HUES64 (cell line): Measurements from ENCODE around the gene DCTPP1.

ENCODE experiments used
- H3K27ac ChIP-seq: 2 replicates; pipeline ENCODE4 v1.7.0; 2013; ENCODE audit warnings: low read depth, low read length, inconsistent platforms
- H3K27me3 ChIP-seq: 2 replicates; pipeline ENCODE4 v1.6.1; 2013; ENCODE audit warnings: mild to moderate bottlenecking, low read length; ENCODE audit not compliant: insufficient read depth
- H3K36me3 ChIP-seq: 2 replicates; pipeline ENCODE4 v1.6.1; 2013; ENCODE audit warnings: mild to moderate bottlenecking, low read length; ENCODE audit not compliant: insufficient read depth
- H3K4me1 ChIP-seq: 2 replicates; pipeline ENCODE4 v1.6.1; 2013; ENCODE audit warnings: mild to moderate bottlenecking, low read length, moderate library complexity; ENCODE audit not compliant: insufficient read depth
- H3K4me3 ChIP-seq: 2 replicates; pipeline ENCODE4 v1.5.1; 2013; ENCODE audit warnings: mild to moderate bottlenecking, low read length, moderate library complexity
- H3K9ac ChIP-seq: 2 replicates; pipeline ENCODE4 v1.6.1; 2013; ENCODE audit warnings: mild to moderate bottlenecking, low read depth, low read length
- H3K9me3 ChIP-seq: 2 replicates; pipeline ENCODE4 v1.6.1; 2013; ENCODE audit warnings: low read depth, low read length; ENCODE audit not compliant: insufficient read depth
- WGBS: fragments of 150-250, 120-280 bp; methylation state at CpG from one replicate; pipeline ENCODE4 v1.1.7; 2013; ENCODE audit warnings: missing lambda C conversion rate; 5-methylcytosine and 5-hydroxymethylcytosine counted together

Gene DCTPP1

DNA sequence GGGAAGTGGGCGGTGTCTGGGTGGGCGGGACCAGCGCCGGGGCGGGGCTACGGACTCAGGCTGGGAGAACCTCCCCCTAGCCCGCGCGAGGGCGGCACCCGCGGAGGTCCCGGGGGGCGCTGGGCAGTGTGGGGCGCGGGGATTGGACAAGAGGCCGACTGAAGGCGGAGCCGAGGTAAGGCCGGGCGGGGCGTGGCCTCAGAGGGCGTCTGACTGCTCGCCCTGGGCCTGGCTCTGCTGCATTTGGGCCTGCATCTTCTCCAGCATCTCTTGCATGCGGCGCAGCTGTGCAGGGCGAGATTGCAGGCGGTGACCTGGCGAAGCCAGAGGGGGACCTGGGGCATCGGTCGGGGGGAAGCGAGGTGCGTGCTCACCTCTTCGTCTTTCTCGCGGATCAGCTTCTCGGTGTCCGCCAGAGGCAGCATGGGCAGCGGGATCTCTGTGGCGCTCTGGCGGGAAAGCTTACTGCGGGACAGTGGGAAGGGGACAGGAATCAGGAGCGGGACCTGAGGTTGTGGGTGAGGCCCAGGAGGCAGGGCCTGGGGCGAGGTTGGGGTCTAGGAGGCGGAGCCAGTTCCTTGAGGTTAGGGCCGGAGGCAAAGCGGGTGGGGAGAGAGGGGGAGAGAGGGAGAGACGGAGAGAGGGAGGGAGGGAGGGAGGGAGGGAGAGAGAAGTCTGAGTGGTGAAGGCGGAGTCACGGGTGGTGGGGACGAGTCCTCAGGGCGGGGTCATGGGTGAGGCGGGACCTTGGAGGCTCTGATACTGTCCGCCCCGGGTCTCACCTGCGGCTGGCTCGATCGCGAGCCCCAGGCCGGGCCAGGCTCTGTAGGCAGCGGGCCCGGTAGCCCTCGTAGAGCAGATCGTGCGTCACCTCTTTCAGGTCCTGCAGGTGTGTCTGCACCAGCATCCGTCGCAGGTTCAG, 51.3 kb downstream of the DCTPP1 start:
- Histone ChIP-seq H3K4me3 (peak overlapping the region; percentile 74), H3K9me3 (no peaks in the 10 kb centered on the region), H3K36me3 (no peaks in the 10 kb centered on the region), H3K27me3 (no peaks in the 10 kb centered on the region), H3K4me1 (peaks cover 11% of the 10 kb centered on the region; the same call in 1 of the 2 replicates), H3K9ac (peak overlapping the region; percentile 85), H3K27ac (peak overlapping the region; percentile 100)
- under 1% methylated on average over 67 of the region's 67 CpGs for whole genome bisulfite sequencing

DNA sequence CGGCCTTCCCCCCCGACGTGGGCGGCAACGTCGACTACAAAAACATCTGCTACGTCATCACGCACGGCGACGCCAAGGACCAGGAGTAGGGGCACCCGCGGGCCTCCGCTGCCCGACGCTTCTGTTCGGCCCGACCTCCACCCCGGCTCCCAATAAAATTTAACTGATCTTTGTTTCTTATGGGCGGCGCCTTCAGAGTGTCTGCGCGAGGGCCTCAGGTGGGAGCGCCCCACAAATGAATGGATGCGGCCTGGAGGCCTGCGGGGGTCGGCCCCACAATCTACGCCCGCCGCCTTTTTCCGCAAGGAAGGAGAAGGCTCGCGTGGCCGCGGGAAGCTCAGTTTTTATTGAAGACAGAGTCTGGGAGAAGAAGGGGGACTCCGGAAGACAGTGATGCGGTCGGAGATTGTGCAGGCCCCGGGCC, 52.0 kb downstream of the DCTPP1 start:
- Histone ChIP-seq H3K36me3 (no peaks in the 10 kb centered on the region), H3K4me1 (peaks cover 11% of the 10 kb centered on the region; the same call in 1 of the 2 replicates), H3K9ac (peak overlapping the region; percentile 85), H3K4me3 (peak overlapping the region; percentile 74), H3K27ac (peak overlapping the region; percentile 100), H3K9me3 (no peaks in the 10 kb centered on the region), H3K27me3 (no peaks in the 10 kb centered on the region)
- WGBS: 1% methylated on average over 39 of the region's 39 CpGs

DNA sequence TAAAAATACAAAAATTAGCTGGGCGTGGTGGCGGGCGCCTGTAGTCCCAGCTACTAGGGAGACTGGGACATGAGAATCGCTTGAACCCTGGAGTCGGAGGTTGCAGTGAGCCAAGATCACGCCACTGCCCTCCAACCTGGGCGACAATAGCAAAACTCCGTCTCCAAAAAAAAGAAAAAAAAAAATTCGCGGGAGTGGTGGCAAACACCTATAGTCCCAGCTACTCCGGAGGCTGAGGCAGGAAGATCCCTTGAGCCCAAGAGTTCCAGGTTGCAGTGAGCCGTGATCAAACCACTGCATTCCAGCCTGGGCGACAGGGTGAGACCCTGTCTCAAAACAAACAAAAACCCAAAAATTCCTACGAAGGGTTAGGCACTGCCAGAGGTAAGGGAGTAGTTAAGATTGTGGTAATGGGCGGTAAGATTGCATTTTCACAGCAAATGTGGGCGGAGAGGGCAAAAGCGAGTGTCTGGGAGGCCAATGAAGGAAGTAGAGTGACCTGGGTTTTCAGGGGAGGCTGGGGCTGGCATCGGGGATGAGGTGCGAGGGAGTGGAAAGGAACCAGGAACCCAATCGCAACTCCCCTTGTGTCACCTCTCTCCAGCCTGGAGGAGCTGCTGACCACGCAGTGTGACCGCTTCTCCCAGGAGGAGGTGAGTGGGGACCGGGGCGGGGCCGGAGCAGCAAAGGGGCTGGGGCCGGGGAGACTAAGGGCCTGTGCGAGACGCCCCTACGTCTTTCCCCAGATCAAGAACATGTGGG, 52.6 kb downstream of the DCTPP1 start:
- H3K4me3 ChIP-seq: peak overlapping the region; percentile 74
- peak overlapping the region; percentile 100 for H3K27ac ChIP-seq
- H3K36me3 ChIP-seq: no peaks in the 10 kb centered on the region
- H3K9me3 ChIP-seq: no peaks in the 10 kb centered on the region
- no peaks in the 10 kb centered on the region for H3K27me3 ChIP-seq
- peaks cover 11% of the 10 kb centered on the region; the same call in 1 of the 2 replicates for H3K4me1 ChIP-seq
- 55% methylated on average over 29 of the region's 29 CpGs for WGBS
- H3K9ac ChIP-seq: peak overlapping the region; percentile 52

DNA sequence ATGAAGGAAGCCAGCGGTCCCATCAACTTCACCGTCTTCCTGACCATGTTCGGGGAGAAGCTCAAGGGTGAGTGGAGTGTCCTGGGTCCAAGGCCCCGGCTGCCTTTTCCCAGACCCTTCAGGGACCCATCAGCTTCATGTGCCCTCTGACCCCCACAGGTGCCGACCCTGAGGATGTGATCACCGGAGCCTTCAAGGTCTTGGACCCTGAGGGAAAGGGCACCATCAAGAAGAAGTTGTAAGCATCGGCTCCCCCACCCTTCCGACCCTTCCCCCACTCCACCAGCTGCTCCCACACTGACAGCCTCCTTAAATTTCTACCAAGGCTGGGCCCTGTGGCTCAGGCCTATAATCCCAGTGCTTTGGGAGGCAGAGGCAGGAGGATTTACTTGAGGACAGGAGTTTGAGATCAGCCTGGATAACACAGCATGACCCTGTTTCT, 53.3 kb downstream of the DCTPP1 start:
- Histone ChIP-seq H3K9me3 (no peaks in the 10 kb centered on the region), H3K4me1 (peaks cover 11% of the 10 kb centered on the region; the same call in 1 of the 2 replicates), H3K4me3 (no peak overlapping the region), H3K27ac (no peak overlapping the region), H3K9ac (no peak overlapping the region), H3K36me3 (no peaks in the 10 kb centered on the region), H3K27me3 (no peaks in the 10 kb centered on the region)
- WGBS: 98% methylated on average over 8 of the region's 8 CpGs

DNA sequence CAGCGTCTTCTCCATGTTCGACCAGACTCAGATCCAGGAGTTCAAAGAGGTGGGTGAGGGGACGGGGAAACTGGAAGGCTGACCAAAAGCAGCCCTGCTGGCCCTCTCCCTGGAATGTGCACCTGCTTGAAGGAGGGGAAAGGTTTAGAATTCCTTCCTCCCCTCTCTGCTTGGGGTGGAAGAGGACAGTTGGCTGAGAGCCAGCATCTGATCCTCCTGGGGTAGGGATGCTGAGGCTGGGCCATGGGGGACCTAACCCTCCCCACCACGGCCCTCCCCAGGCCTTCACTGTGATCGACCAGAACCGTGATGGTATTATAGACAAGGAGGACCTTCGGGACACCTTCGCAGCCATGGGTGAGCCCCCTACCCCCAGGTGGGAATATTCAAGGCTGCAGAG, 54.0 kb downstream of the DCTPP1 start:
- H3K9me3 ChIP-seq: no peaks in the 10 kb centered on the region
- no peak overlapping the region for H3K9ac ChIP-seq
- H3K27ac ChIP-seq: peak overlapping the region; percentile 39; the same call in 1 of the 2 replicates
- no peaks in the 10 kb centered on the region for H3K36me3 ChIP-seq
- no peak overlapping the region for H3K4me3 ChIP-seq
- H3K27me3 ChIP-seq: no peaks in the 10 kb centered on the region
- 92% methylated on average over 8 of the region's 8 CpGs for WGBS
- H3K4me1 ChIP-seq: peaks cover 11% of the 10 kb centered on the region; the same call in 1 of the 2 replicates

DNA sequence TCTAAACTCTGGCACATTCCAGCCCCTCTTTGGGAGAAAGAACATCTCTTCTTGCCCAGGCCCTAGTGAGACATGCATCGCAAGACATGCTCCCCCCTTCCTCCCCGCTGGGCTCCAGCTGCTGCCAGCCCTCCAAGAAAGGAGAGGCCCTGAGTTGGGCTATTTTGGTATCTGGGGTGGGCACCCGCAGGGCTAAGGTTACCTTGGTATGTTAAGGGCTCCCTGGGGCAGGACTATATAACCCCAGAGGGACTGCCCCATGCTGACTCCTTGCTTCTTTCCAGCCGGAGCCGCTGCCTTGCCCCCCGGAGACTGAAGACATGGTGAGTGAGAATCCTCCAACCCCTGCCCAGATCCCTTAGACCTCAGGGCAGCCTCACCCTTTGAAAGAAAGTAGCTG, 55.3 kb downstream of the DCTPP1 start, which contains the start of gene MYL11:
MYL11 (plus strand) TSS at position 265 of the 400 bp plus-strand sequence; CDS start at position 321, 56 bp downstream.
- Histone ChIP-seq H3K36me3 (no peaks in the 10 kb centered on the region), H3K9me3 (no peaks in the 10 kb centered on the region), H3K27ac (peak within 1 kb of the TSS; percentile 39; the same call in 1 of the 2 replicates), H3K4me1 (peaks cover 11% of the 10 kb centered on the region; the same call in 1 of the 2 replicates), H3K27me3 (no peaks in the 10 kb centered on the region), H3K4me3 (no peak within 1 kb of the TSS), H3K9ac (no peak within 1 kb of the TSS)
- WGBS: 95% methylated on average over 6 of the region's 6 CpGs
